Thoracic aorta (tissue), 2 donors: ENCODE results near the gene ANKS1A. TPM values are rescaled to one million over a fixed set of nuclear protein-coding genes. Genes with fewer than 3 reads are reported as not detected.

Experiments used
- ATAC-seq: fragments of 150-250 bp; one replicate; pipeline ENCODE4 v1.8.0; 2017; ENCODE audit warnings: low read depth; ENCODE audit not compliant: insufficient number of reproducible peaks, low FRiP score
- DNase-seq: peaks from one replicate; pipeline ENCODE4 v3.0.0-alpha.2; 2020; ENCODE audit warnings: low spot score
- H3K27ac ChIP-seq, 2 donors: fragments of 200-600 bp; sonication (generic); 1 replicate in 1 of 2; 2 replicates in 1 of 2; pipeline ENCODE4 v1.5.1; 2016; ENCODE audit warnings: mild to moderate bottlenecking in 2 of 2, moderate library complexity in 2 of 2
- H3K27me3 ChIP-seq: fragments of 200-600 bp; sonication (generic); replicated peaks from 2 replicates; pipeline ENCODE4 v1.6.0; 2016; ENCODE audit warnings: mild to moderate bottlenecking; ENCODE audit not compliant: insufficient read depth
- H3K36me3 ChIP-seq: fragments of 200-600 bp; sonication (generic); one replicate; pipeline ENCODE4 v1.5.1; 2016
- H3K4me1 ChIP-seq, 2 donors: fragments of 200-600 bp; sonication (generic); 1 replicate in 1 of 2; 2 replicates in 1 of 2; pipeline versions ENCODE4 v1.5.1 to v1.6.0; 2016; ENCODE audit warnings: low read depth in 2 of 2, mild to moderate bottlenecking in 1 of 2; ENCODE audit not compliant: control insufficient read depth in 1 of 2
- H3K4me3 ChIP-seq: fragments of 200-600 bp; sonication (generic); 2 replicates; pipeline ENCODE4 v1.5.1; 2016; ENCODE audit warnings: mild to moderate bottlenecking
- H3K9me3 ChIP-seq: fragments of 200-600 bp; sonication (generic); 2 replicates; pipeline ENCODE4 v1.5.1; 2016
- CTCF ChIP-seq: fragments of 200-600 bp; sonication (generic); IDR thresholded peaks from one replicate; pipeline ENCODE4 v1.5.1; 2019; ENCODE audit warnings: antibody characterized with exemption
- total RNA-seq, 2 donors: library from RNA; depleted of rRNA; stranded (reverse); fragments of >200 nt; gene quantifications; one replicate each; pipeline versions ENCODE4 v1.1.0 to v1.2.3, GENCODE V29; 2016

Gene ANKS1A
- total RNA-seq, 2 donors from 2014 or later = 37.9 to 55.4 TPM

GRCh38 chr6:35089935-35090505, 201.0 kb downstream of the ANKS1A start:
- DNase-seq (no peak), ATAC-seq (no peak)
- no peak for TF ChIP-seq CTCF
- Histone ChIP-seq H3K9me3 (no peaks in the 10 kb centered on the region), H3K4me3 (no peak overlapping the region), H3K27me3 (no peaks in the 10 kb centered on the region), H3K4me1 (peaks cover 44 to 88% of the 10 kb centered on the region in 2 donors), H3K27ac (peak overlapping the region; percentile 79 to 85), H3K36me3 (peaks cover 36% of the 10 kb centered on the region)

- DNase-seq (no peak), ATAC-seq (no peak)
- Histone ChIP-seq H3K27me3 (no peaks in the 10 kb centered on the region), H3K4me1 (peaks cover 46 to 96% of the 10 kb centered on the region in 2 donors), H3K36me3 (peaks cover 29% of the 10 kb centered on the region), H3K9me3 (no peaks in the 10 kb centered on the region), H3K4me3 (no peak overlapping the region), H3K27ac (peak overlapping the region; percentile 79 to 85)
- no peak for TF ChIP-seq CTCF
These were observed 201.7 kb downstream of the ANKS1A start for GRCh38 chr6:35090734-35091133.

GRCh38 chr6:35091346-35092083, 202.5 kb downstream of the ANKS1A start:
- Histone ChIP-seq H3K27me3 (no peaks in the 10 kb centered on the region), H3K4me3 (no peak overlapping the region), H3K9me3 (no peaks in the 10 kb centered on the region), H3K36me3 (peaks cover 21% of the 10 kb centered on the region), H3K4me1 (peaks cover 53 to 98% of the 10 kb centered on the region in 2 donors), H3K27ac (peak overlapping the region; percentile 79 to 85)
- no peak for DNase-seq
- TF ChIP-seq CTCF = no peak
- no peak for ATAC-seq

GRCh38 chr6:35092362-35093117, 203.5 kb downstream of the ANKS1A start:
- no peaks in the 10 kb centered on the region for H3K27me3 ChIP-seq
- peaks cover 13% of the 10 kb centered on the region for H3K36me3 ChIP-seq
- no peak overlapping the region for H3K4me3 ChIP-seq
- no peak for DNase-seq
- peaks cover 56 to 94% of the 10 kb centered on the region in 2 donors for H3K4me1 ChIP-seq
- no peak for TF ChIP-seq CTCF
- ATAC-seq = no peak
- no peaks in the 10 kb centered on the region for H3K9me3 ChIP-seq
- peak overlapping the region; percentile 79 to 85 for H3K27ac ChIP-seq

- DNase-seq (no peak), ATAC-seq (no peak)
- no peak overlapping the region for H3K4me3 ChIP-seq
- H3K4me1 ChIP-seq = peaks cover 54 to 89% of the 10 kb centered on the region in 2 donors
- peak overlapping the region; percentile 79 to 85 for H3K27ac ChIP-seq
- H3K27me3 ChIP-seq = no peaks in the 10 kb centered on the region
- no peaks in the 10 kb centered on the region for H3K9me3 ChIP-seq
- TF ChIP-seq CTCF = no peak
- H3K36me3 ChIP-seq = peaks cover 7% of the 10 kb centered on the region
These were observed 204.0 kb downstream of the ANKS1A start for GRCh38 chr6:35093118-35093445.
